GM21526 (cell line): Measurements from ENCODE around the gene PERM1.
A peak's percentile ranks its signal among the peaks of the same experiment; 100 is the strongest.

ENCODE experiments used
- ATAC-seq: cut with Tn5 transposase; IDR thresholded peaks from one replicate; pipeline ENCODE4 v1.9.1; 2021; ENCODE audit warnings: moderate library complexity; ENCODE audit not compliant: unreplicated experiment, low FRiP score

PERM1 gene

GRCh38 chr1:966135-966703 lies 15.7 kb downstream of the PERM1 start, which contains the start of gene PLEKHN1:
TSS of gene PLEKHN1 (plus strand) at chr1:966482. CDS start at chr1:966532, 50 bp downstream.
- ATAC-seq: peak; percentile 8

- ATAC-seq: no peak
These were observed 16.3 kb downstream of the PERM1 start for GRCh38 chr1:965526-966134.

GRCh38 chr1:964691-965525 lies 17.0 kb downstream of the PERM1 start:
- ATAC-seq: no peak

- ATAC-seq: no peak
These were observed 18.0 kb downstream of the PERM1 start for GRCh38 chr1:963746-964525.

GRCh38 chr1:963301-963651 lies 18.6 kb downstream of the PERM1 start:
- ATAC-seq: no peak

- ATAC-seq: no peak
These were observed 19.3 kb downstream of the PERM1 start for GRCh38 chr1:962381-963300.

- no peak for ATAC-seq
These were observed 20.7 kb downstream of the PERM1 start for GRCh38 chr1:961132-961669.

GRCh38 chr1:960363-961131 lies 21.3 kb downstream of the PERM1 start, which contains the start of gene KLHL17:
TSS of gene KLHL17 (plus strand) at chr1:960584. CDS start at chr1:960694, 110 bp downstream.
- ATAC-seq: no peak

- no peak for ATAC-seq
These were observed 22.0 kb downstream of the PERM1 start for GRCh38 chr1:959731-960362.

- ATAC-seq: peak; percentile 60
These were observed 22.8 kb downstream of the PERM1 start, which contains the start of gene NOC2L for GRCh38 chr1:958823-959730. TSS of gene NOC2L (minus strand) at chr1:959256. CDS start at chr1:959240, 16 bp downstream.

- no peak for ATAC-seq
These were observed 25.3 kb downstream of the PERM1 start for GRCh38 chr1:956636-957035.

- no peak for ATAC-seq
These were observed 26.4 kb downstream of the PERM1 start for GRCh38 chr1:955474-955873.

GRCh38 chr1:954927-955326 lies 27.0 kb downstream of the PERM1 start:
- ATAC-seq: no peak

- no peak for ATAC-seq
These were observed 28.2 kb downstream of the PERM1 start for GRCh38 chr1:953524-954320.

- no peak for ATAC-seq
These were observed 29.3 kb downstream of the PERM1 start for GRCh38 chr1:952603-953002.

- no peak for ATAC-seq
These were observed 29.7 kb downstream of the PERM1 start for GRCh38 chr1:952201-952600.
